IMR-90 (cell line): ENCODE measurements around the gene TFPI. TPM values are rescaled to one million over a fixed set of nuclear protein-coding genes. Genes with fewer than 3 reads are reported as not detected.

ENCODE experiments used
- ATAC-seq: fragments of 200-7000 bp; cut with Tn5 transposase; 2 replicates; pipeline ENCODE4 v1.9.1; 2020; ENCODE audit warnings: low read depth, mild to moderate bottlenecking, moderate library complexity
- BruUV-seq: library from RNA; stranded (reverse); fragments of 400-500 nt; replicated peaks from 2 replicates; lab custom pipeline; 2021; lab: Mats Ljungman, UMichigan
- CTCF ChIA-PET: fragments of 300-600 bp; formaldehyde crosslinking; extraction: SDS; loops from one replicate; lab custom pipeline; 2021; ENCODE audit warnings: antibody characterized with exemption; lab: Yijun Ruan, JAX
- POLR2A ChIA-PET: fragments of 300-600 bp; sonication (Branson Sonifier 250); formaldehyde crosslinking; loops from one replicate; lab custom pipeline; 2022; ENCODE audit warnings: antibody characterized with exemption; ENCODE audit not compliant: unreplicated experiment; lab: Charles Lee
- DNase-seq: peaks from one replicate; pipeline ENCODE4 v3.0.0; 2013
- H2AFZ ChIP-seq: replicated peaks from 2 replicates; pipeline ENCODE3; 2013; ENCODE audit warnings: low read length, mild to moderate bottlenecking; ENCODE audit not compliant: poor library complexity
- H2AK5ac ChIP-seq: 2 replicates; pipeline ENCODE4 v1.6.1; 2013; ENCODE audit warnings: low read depth, low read length, inconsistent platforms
- H2AK9ac ChIP-seq: replicated peaks from 2 replicates; pipeline ENCODE3; 2013; ENCODE audit warnings: mild to moderate bottlenecking, low read depth, low read length, moderate library complexity; ENCODE audit not compliant: poor library complexity
- H2BK120ac ChIP-seq: 2 replicates; pipeline ENCODE4 v1.6.1; 2013; ENCODE audit warnings: low read depth, low read length, inconsistent platforms
- H2BK15ac ChIP-seq: 3 replicates; pipeline ENCODE4 v1.6.1; 2013; ENCODE audit warnings: low read depth, low read length, inconsistent platforms
- H2BK20ac ChIP-seq: 2 replicates; pipeline ENCODE4 v1.6.1; 2013; ENCODE audit warnings: low read depth, mild to moderate bottlenecking, inconsistent platforms, low read length, moderate library complexity
- H2BK5ac ChIP-seq: 2 replicates; pipeline ENCODE4 v1.6.1; 2013; ENCODE audit warnings: mild to moderate bottlenecking, low read depth, low read length, inconsistent platforms; ENCODE audit not compliant: poor library complexity, severe bottlenecking
- H3K14ac ChIP-seq: replicated peaks from 2 replicates; pipeline ENCODE4 v1.6.1; 2013; ENCODE audit warnings: low read depth, low read length, inconsistent platforms
- H3K18ac ChIP-seq: 2 replicates; pipeline ENCODE4 v1.6.1; 2013; ENCODE audit warnings: low read depth, low read length, control low read depth
- H3K23ac ChIP-seq: 2 replicates; pipeline ENCODE4 v1.6.1; 2013; ENCODE audit warnings: low read depth, low read length, inconsistent platforms
- H3K27ac ChIP-seq: 2 replicates; pipeline ENCODE4 v1.5.1; 2013; ENCODE audit warnings: mild to moderate bottlenecking, control low read depth, low read length; ENCODE audit not compliant: insufficient read depth
- H3K27me3 ChIP-seq: 2 replicates; pipeline ENCODE4 v1.6.1; 2013; ENCODE audit warnings: low read length; ENCODE audit not compliant: control insufficient read depth, insufficient read depth
- H3K36me3 ChIP-seq: 2 replicates; pipeline ENCODE4 v1.6.1; 2013; ENCODE audit warnings: low read length, mixed read lengths; ENCODE audit not compliant: control insufficient read depth, insufficient read depth
- H3K4ac ChIP-seq: 2 replicates; pipeline ENCODE4 v1.6.1; 2013; ENCODE audit warnings: low read depth, low read length, inconsistent platforms
- H3K4me1 ChIP-seq: 2 replicates; pipeline ENCODE4 v1.6.1; 2013; ENCODE audit warnings: low read length, mixed read lengths; ENCODE audit not compliant: control insufficient read depth, insufficient read depth
- H3K4me2 ChIP-seq: 2 replicates; pipeline ENCODE4 v1.6.1; 2013; ENCODE audit warnings: low read depth, mild to moderate bottlenecking, control low read depth, low read length, moderate library complexity
- H3K4me3 ChIP-seq: 2 replicates; pipeline ENCODE4 v1.5.1; 2013; ENCODE audit warnings: low read depth, mild to moderate bottlenecking, control low read depth, low read length, moderate library complexity; ENCODE audit not compliant: insufficient read depth
- H3K56ac ChIP-seq: 2 replicates; pipeline ENCODE4 v1.6.1; 2013; ENCODE audit warnings: low read length, inconsistent platforms; ENCODE audit not compliant: insufficient read depth; ENCODE audit errors: extremely low read depth
- H3K79me1 ChIP-seq, 2 experiments: 2 replicates each; pipeline ENCODE4 v1.6.1; 2013; ENCODE audit warnings: low read length in 2 of 2, inconsistent platforms in 1 of 2, low read depth in 1 of 2
- H3K9ac ChIP-seq: 2 replicates; pipeline ENCODE4 v1.6.1; 2013; ENCODE audit warnings: low read depth, low read length, control low read depth
- H3K9me1 ChIP-seq: 2 replicates; pipeline ENCODE4 v1.6.1; 2013; ENCODE audit warnings: low read length, inconsistent platforms; ENCODE audit not compliant: insufficient read depth
- H3K9me3 ChIP-seq: 2 replicates; pipeline ENCODE4 v1.6.1; 2013; ENCODE audit warnings: low read length; ENCODE audit not compliant: control insufficient read depth, insufficient read depth
- H4K20me1 ChIP-seq: 2 replicates; pipeline ENCODE4 v1.6.1; 2013; ENCODE audit warnings: low read length, inconsistent platforms; ENCODE audit not compliant: insufficient read depth
- H4K5ac ChIP-seq: 2 replicates; pipeline ENCODE4 v1.6.1; 2013; ENCODE audit warnings: mild to moderate bottlenecking, low read depth, low read length, control low read depth
- H4K8ac ChIP-seq, 2 experiments: 2 replicates each; pipeline ENCODE4 v1.6.1; 2013; ENCODE audit warnings: low read depth in 2 of 2, low read length in 2 of 2, control low read depth in 1 of 2, inconsistent platforms in 1 of 2
- H4K91ac ChIP-seq: 2 replicates; pipeline ENCODE4 v1.6.1; 2013; ENCODE audit warnings: low read depth, low read length, inconsistent platforms; ENCODE audit not compliant: insufficient read depth
- BHLHE40 ChIP-seq: fragments of 150-350 bp; IDR thresholded peaks from 2 replicates; pipeline ENCODE4 v1.6.1; 2016; ENCODE audit warnings: mild to moderate bottlenecking, low read depth, low read length
- CEBPB ChIP-seq: IDR thresholded peaks from 2 replicates; pipeline ENCODE4 v1.6.1; 2012; ENCODE audit warnings: low read depth, low read length, improper control_type of control experiment
- CHD1 ChIP-seq: IDR thresholded peaks from 2 replicates; pipeline ENCODE4 v1.6.1; 2012; ENCODE audit warnings: low read depth, low read length, improper control_type of control experiment
- FOS ChIP-seq: fragments of 150-350 bp; IDR thresholded peaks from 2 replicates; pipeline ENCODE4 v1.6.1; 2016; ENCODE audit warnings: low read depth, low read length
- MAFK ChIP-seq: IDR thresholded peaks from 2 replicates; pipeline ENCODE4 v1.6.1; 2012; ENCODE audit warnings: low read depth, low read length, improper control_type of control experiment
- MAZ ChIP-seq: IDR thresholded peaks from 2 replicates; pipeline ENCODE4 v1.6.1; 2012; ENCODE audit warnings: low read depth, mild to moderate bottlenecking, low read length, improper control_type of control experiment, moderate library complexity, borderline replicate concordance
- MXI1 ChIP-seq: IDR thresholded peaks from 2 replicates; pipeline ENCODE4 v1.6.1; 2012; ENCODE audit warnings: low read depth, mild to moderate bottlenecking, low read length, moderate library complexity, borderline replicate concordance
- NFE2L2 ChIP-seq: fragments of 150-350 bp; IDR thresholded peaks from 2 replicates; pipeline ENCODE4 v1.6.1; 2016; ENCODE audit warnings: low read depth, mild to moderate bottlenecking, low read length
- POLR2A ChIP-seq: IDR thresholded peaks from 2 replicates; pipeline ENCODE4 v1.6.1; 2012; ENCODE audit warnings: mild to moderate bottlenecking, low read depth, low read length
- RAD21 ChIP-seq: IDR thresholded peaks from 2 replicates; pipeline ENCODE4 v1.6.1; 2012; ENCODE audit warnings: low read length, improper control_type of control experiment
- RCOR1 ChIP-seq: IDR thresholded peaks from 2 replicates; pipeline ENCODE4 v1.6.1; 2012; ENCODE audit warnings: mild to moderate bottlenecking, low read length, improper control_type of control experiment; ENCODE audit not compliant: insufficient replicate concordance
- RFX5 ChIP-seq: IDR thresholded peaks from 2 replicates; pipeline ENCODE4 v1.8.0; 2012; ENCODE audit warnings: low read depth, mild to moderate bottlenecking, low read length, moderate library complexity
- SMC3 ChIP-seq: fragments of 150-350 bp; IDR thresholded peaks from 2 replicates; pipeline ENCODE4 v1.6.1; 2016; ENCODE audit warnings: low read depth, mild to moderate bottlenecking, antibody characterized with exemption, low read length, moderate library complexity
- WGBS, 2 experiments: methylation state at CpG; one replicate each; pipeline versions ENCODE4 v1.1.5 to v1.1.7; 2013; ENCODE audit warnings: missing lambda C conversion rate in 2 of 2; ENCODE audit not compliant: insufficient read length in 1 of 2; ENCODE audit errors: extremely low coverage in 2 of 2; 5-methylcytosine and 5-hydroxymethylcytosine counted together
- dilution Hi-C: fragments of 300-500 bp; cut with HindIII; formaldehyde crosslinking; loops from one replicate; pipeline ENCODE4 v1.14.3; 2018; ENCODE audit warnings: low sequenced_read_pairs; ENCODE audit not compliant: unreplicated experiment
- in situ Hi-C: fragments of 300-500 bp; cut with MboI; formaldehyde crosslinking; loops from 3 replicates; pipeline ENCODE4 v1.14.3; 2019; ENCODE audit warnings: low sequenced_read_pairs, inconsistent platforms, mixed read lengths
- intact Hi-C: fragments of 100-400 bp; cut with micrococcal nuclease; formaldehyde crosslinking; loops from 2 replicates; pipeline ENCODE4 v1.10.0; 2022
- polyA plus RNA-seq, 3 experiments: library from polyadenylated mRNA; depleted of rRNA; stranded (reverse); fragments of >200 nt; gene quantifications; 2 replicates each; pipeline ENCODE4 v1.2.3, GENCODE V29; 2012; ENCODE audit warnings: low replicate concordance in 1 of 3
- total RNA-seq: library from RNA; depleted of rRNA; stranded (reverse); fragments of >200 nt; gene quantifications from 2 replicates; pipeline ENCODE4 v1.2.3, GENCODE V29; 2012
- TF ChIP-seq, protein P1 (sequence below): conservative IDR thresholded peaks from 2 replicates; pipeline ENCODE4 v1.5.1; 2012; ENCODE audit warnings: mild to moderate bottlenecking, low read depth, low read length, improper control_type of control experiment
- TF ChIP-seq, protein P2 (sequence below): fragments of 150-350 bp; IDR thresholded peaks from 2 replicates; pipeline ENCODE4 v1.6.1; 2016; ENCODE audit warnings: low read depth, mild to moderate bottlenecking, low read length, moderate library complexity, borderline replicate concordance
- TF ChIP-seq, protein P3 (sequence below): fragments of 150-350 bp; IDR thresholded peaks from 2 replicates; pipeline ENCODE4 v1.6.1; 2017; ENCODE audit warnings: mild to moderate bottlenecking, antibody characterized with exemption, low read length, low read depth

TFPI gene
- total and polyA plus RNA-seq, 2 of the 4 experiments (the other 2 are of a cell fraction), result 33.9 to 83.0 TPM

DNA sequence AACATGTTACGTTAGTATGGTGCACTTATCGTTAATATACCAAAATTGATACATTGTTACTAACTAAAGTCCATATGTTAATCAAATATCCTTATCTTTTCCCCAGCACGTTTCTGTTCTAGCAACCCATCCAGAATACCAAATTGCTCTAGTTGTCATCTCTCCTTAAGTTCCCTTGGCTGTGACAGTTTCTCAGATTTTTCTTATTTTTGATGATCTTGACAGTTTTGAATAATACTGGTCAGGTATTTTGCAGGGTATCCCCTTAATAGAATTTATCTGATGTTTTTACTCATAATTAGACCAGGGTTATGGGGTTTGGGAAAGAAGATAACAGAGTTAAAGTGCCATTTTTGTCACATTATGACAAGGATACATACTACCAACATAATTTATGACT, 47.8 kb downstream of the TFPI start:
- ATAC-seq, result no peak
- dilution Hi-C loops, result no loop called here
- peaks cover 2% of the 10 kb centered on the region; the same call in 1 of the 2 replicates for H3K9me3 ChIP-seq

More for the DNA sequence above, 47.8 kb downstream of the TFPI start:
- Histone ChIP-seq H3K56ac (no peak overlapping the region), H4K20me1 (no peaks in the 10 kb centered on the region), H2AK5ac (no peak overlapping the region), H4K8ac (no peak overlapping the region), H3K9ac (no peak overlapping the region), H3K27me3 (no peaks in the 10 kb centered on the region), H3K4ac (no peak overlapping the region), H4K91ac (no peak overlapping the region), H2AK9ac (no peak overlapping the region), H3K79me1 (peaks cover 4 to 14% of the 10 kb centered on the region in 2 experiments), H2BK15ac (no peak overlapping the region), H3K4me3 (no peak overlapping the region), H2BK120ac (no peak overlapping the region), H2AFZ (no peak overlapping the region), H3K4me1 (peaks cover 7% of the 10 kb centered on the region), H3K18ac (no peak overlapping the region), H3K23ac (no peak overlapping the region), H3K36me3 (peaks cover 10% of the 10 kb centered on the region), H3K4me2 (no peak overlapping the region), H3K14ac (no peak overlapping the region), H3K27ac (no peak overlapping the region), H3K9me1 (no peaks in the 10 kb centered on the region; the same call in 1 of the 2 replicates), H2BK20ac (no peak overlapping the region), H4K5ac (no peak overlapping the region), H2BK5ac (no peak overlapping the region)
- intact Hi-C loops (no loop called here), in situ Hi-C loops (loop anchor here (10.0 kb wide), 1 partner anchor 1908 kb away; no protein-coding TSS in a partner anchor)
- POLR2A ChIA-PET, result no interaction called here
- no peak for DNase-seq
- no TSS peak for BruUV-seq
- CTCF ChIA-PET, result interaction anchor here (1.1 kb wide), 1 partner anchor 75 kb away, joined by 3 read pairs; no protein-coding TSS in a partner anchor
- no peak for TF ChIP-seq RCOR1
- no peak for TF ChIP-seq BHLHE40
- TF ChIP-seq POLR2A, result no peak
- no peak for TF ChIP-seq RAD21
- TF ChIP-seq FOS, result no peak
- no peak for TF ChIP-seq CEBPB
- no peak for TF ChIP-seq MAZ
- TF ChIP-seq, protein P1, sequence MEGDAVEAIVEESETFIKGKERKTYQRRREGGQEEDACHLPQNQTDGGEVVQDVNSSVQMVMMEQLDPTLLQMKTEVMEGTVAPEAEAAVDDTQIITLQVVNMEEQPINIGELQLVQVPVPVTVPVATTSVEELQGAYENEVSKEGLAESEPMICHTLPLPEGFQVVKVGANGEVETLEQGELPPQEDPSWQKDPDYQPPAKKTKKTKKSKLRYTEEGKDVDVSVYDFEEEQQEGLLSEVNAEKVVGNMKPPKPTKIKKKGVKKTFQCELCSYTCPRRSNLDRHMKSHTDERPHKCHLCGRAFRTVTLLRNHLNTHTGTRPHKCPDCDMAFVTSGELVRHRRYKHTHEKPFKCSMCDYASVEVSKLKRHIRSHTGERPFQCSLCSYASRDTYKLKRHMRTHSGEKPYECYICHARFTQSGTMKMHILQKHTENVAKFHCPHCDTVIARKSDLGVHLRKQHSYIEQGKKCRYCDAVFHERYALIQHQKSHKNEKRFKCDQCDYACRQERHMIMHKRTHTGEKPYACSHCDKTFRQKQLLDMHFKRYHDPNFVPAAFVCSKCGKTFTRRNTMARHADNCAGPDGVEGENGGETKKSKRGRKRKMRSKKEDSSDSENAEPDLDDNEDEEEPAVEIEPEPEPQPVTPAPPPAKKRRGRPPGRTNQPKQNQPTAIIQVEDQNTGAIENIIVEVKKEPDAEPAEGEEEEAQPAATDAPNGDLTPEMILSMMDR, result no peak
- no peak for TF ChIP-seq NFE2L2
- no peak for TF ChIP-seq SMC3
- no peak for TF ChIP-seq MXI1
- TF ChIP-seq, protein P2, sequence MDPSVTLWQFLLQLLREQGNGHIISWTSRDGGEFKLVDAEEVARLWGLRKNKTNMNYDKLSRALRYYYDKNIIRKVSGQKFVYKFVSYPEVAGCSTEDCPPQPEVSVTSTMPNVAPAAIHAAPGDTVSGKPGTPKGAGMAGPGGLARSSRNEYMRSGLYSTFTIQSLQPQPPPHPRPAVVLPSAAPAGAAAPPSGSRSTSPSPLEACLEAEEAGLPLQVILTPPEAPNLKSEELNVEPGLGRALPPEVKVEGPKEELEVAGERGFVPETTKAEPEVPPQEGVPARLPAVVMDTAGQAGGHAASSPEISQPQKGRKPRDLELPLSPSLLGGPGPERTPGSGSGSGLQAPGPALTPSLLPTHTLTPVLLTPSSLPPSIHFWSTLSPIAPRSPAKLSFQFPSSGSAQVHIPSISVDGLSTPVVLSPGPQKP, result no peak
- TF ChIP-seq, protein P3, sequence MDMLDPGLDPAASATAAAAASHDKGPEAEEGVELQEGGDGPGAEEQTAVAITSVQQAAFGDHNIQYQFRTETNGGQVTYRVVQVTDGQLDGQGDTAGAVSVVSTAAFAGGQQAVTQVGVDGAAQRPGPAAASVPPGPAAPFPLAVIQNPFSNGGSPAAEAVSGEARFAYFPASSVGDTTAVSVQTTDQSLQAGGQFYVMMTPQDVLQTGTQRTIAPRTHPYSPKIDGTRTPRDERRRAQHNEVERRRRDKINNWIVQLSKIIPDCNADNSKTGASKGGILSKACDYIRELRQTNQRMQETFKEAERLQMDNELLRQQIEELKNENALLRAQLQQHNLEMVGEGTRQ, result no peak
- TF ChIP-seq MAFK, result no peak
- TF ChIP-seq RFX5, result no peak
- TF ChIP-seq CHD1, result no peak
- WGBS, 2 experiments, result 100% methylated on average over 2 of the region's 3 CpGs; no CpG with 5 or more reads in 1 of the 2 experiments
